ENCODE data around the gene SNRPA1.

DNA sequence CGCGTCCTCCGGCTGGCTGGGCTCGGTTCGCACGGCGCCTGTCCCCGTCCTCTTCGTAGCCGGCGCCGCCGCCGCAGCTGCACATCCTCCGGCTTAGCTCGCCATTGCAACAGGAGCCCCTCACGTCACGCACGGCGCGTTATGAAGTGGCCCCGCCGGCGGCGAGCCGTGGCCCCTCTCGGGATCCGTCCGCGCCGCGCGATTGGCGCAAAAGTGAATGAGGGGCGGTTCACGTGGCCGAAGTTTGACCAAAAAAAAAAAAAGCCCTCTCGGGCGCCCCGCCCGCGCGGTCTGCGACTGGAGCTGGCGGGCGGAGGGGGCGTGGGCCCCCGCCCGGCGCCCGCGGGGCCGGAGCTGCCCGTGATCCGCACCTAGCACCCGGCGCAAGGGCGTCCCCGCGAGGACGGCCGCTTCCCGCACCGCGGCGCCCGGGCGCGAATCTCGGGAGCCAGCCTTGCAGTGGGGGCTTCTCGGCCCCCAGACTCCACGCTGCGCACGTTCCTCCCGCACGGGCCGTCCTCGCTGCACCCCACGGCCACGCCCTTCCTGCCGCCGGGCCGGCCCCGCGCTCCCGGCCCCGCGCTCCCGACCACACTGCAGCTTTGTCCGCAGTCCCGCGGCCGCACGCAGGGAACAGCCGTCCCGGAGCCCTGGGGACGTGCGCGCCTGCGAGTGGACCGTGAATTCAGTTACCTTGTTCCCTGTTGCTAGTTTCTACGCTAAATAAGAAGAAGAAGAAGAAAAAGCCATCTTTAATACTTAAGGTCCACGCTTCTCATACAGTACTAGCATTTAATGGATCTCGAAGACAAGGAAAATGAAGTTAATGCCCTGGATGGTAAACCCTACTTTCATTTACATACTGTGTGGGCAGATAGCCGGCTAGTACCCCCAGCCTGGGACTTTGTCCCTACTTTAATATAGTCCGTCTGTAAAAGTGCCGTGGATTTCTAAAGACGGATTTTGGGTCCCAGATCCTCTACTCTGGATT, 42.9 kb downstream of the SNRPA1 start, which contains the start of gene CHSY1:
- TF ChIP-seq, protein P1, sequence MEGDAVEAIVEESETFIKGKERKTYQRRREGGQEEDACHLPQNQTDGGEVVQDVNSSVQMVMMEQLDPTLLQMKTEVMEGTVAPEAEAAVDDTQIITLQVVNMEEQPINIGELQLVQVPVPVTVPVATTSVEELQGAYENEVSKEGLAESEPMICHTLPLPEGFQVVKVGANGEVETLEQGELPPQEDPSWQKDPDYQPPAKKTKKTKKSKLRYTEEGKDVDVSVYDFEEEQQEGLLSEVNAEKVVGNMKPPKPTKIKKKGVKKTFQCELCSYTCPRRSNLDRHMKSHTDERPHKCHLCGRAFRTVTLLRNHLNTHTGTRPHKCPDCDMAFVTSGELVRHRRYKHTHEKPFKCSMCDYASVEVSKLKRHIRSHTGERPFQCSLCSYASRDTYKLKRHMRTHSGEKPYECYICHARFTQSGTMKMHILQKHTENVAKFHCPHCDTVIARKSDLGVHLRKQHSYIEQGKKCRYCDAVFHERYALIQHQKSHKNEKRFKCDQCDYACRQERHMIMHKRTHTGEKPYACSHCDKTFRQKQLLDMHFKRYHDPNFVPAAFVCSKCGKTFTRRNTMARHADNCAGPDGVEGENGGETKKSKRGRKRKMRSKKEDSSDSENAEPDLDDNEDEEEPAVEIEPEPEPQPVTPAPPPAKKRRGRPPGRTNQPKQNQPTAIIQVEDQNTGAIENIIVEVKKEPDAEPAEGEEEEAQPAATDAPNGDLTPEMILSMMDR (IDR thresholded peaks at IDR 0.05; ENCODE audit: low read depth, low read length), result no peak
- TF ChIP-seq EZH2phosphoT487 (IDR thresholded peaks at IDR 0.05; ENCODE audit: low read depth), result no peak
